ENCODE results near the gene FILIP1L.

FILIP1L gene

DNA sequence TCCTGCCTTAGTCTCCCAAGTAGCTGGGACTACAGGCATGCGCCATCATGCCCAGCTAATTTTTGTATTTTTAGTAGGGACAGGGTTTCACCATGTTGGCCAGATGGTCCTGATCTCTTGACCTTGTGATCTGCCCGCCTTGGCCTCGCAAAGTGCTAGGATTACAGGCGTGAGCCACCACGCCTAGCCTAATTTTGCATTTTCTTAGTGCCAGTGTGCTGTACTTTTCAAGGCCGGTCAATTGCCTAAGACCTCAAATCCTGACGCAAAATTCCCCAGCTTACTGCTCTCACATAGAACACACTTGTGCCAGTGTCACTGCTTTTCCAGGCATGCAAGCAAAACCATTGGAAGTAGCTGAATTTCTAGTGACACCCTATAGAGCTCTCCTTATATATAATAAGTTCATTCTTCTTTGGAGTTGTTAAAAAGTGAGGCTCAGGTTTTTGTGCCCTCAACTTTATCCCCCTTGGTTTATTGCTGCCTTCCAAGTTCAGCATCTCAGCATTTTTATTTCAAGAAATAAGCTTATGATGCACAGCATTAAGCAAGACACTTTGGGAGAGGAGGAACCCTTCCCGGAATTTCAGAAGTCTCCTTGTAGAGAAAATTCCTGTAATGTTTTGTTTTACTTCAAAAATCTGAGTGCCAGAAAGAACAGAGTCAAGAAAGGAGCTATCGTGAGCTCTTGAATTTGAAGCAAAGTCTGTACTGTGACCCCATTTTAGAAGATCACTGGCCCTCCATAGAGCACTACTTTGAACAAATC is 93.2 kb downstream of the FILIP1L start:
- Histone ChIP-seq H3K27ac (ENCODE audit: insufficient read depth in 1 of 2, low read depth in 1 of 2, low read length in 2 of 2, poor library complexity in 1 of 2, severe bottlenecking in 2 of 2) (no peak overlapping the region), H3K27me3 (replicated peaks in 2 of 5; ENCODE audit: control insufficient read depth in 4 of 5, insufficient read depth in 5 of 5, low read length in 4 of 5) (no peaks in the 10 kb centered on the region), H3K4me3 (ENCODE audit: control insufficient read depth in 1 of 7, extremely low read depth in 1 of 7, insufficient read depth in 4 of 7, low read depth in 2 of 7, low read length in 6 of 7) (no peak overlapping the region), H3K4me1 (ENCODE audit: control extremely low read depth in 1 of 4, control insufficient read depth in 4 of 4, insufficient read depth in 4 of 4, low read length in 3 of 4) (no peaks in the 10 kb centered on the region), H3K36me3 (ENCODE audit: control insufficient read depth in 4 of 4, insufficient read depth in 4 of 4, low read length in 3 of 4) (no peaks in the 10 kb centered on the region), H3K9me3 (ENCODE audit: control extremely low read depth in 1 of 5, control insufficient read depth in 4 of 5, insufficient read depth in 2 of 5, low read depth in 1 of 5, low read length in 4 of 5) (no peaks in the 10 kb centered on the region)
- POLR2A ChIA-PET: interaction anchor here (0.6 to 0.7 kb wide), 2 partner anchors 14 to 149 kb away, joined by 3 to 4 read pairs; no protein-coding TSS in a partner anchor
- DNase-seq: no peak
- CTCF ChIA-PET: interaction anchor here (0.6 to 1.7 kb wide), 5 partner anchors 12 to 177 kb away, joined by 3 to 5 read pairs (median 3); no protein-coding TSS in a partner anchor
- WGBS (ENCODE audit: insufficient coverage): 96% methylated on average over 6 of the region's 9 CpGs

DNA sequence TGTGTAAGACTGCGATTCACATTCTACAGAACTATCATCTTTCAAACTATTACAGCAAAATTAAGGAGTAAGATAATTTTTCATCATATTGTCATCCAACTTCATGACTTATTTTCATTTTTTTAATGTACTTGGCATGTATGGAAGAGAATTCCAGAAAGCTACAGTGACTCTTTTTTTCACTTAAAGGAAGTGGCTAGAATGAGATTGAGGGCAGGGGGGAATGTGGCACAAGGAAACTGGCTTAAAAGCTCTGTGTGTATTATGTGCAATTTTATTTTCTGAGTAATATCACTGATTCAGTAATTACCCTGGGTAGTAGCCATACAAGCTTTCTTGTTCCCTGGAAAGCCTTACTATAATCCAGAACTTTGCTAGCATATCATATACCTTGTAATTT is 94.6 kb downstream of the FILIP1L start:
- H3K4me1 ChIP-seq (ENCODE audit: control extremely low read depth in 1 of 4, control insufficient read depth in 4 of 4, insufficient read depth in 4 of 4, low read length in 3 of 4): no peaks in the 10 kb centered on the region
- H3K36me3 ChIP-seq (ENCODE audit: control insufficient read depth in 4 of 4, insufficient read depth in 4 of 4, low read length in 3 of 4): no peaks in the 10 kb centered on the region
- H3K9me3 ChIP-seq (ENCODE audit: control extremely low read depth in 1 of 5, control insufficient read depth in 4 of 5, insufficient read depth in 2 of 5, low read depth in 1 of 5, low read length in 4 of 5): no peaks in the 10 kb centered on the region
- no peak overlapping the region for H3K4me3 ChIP-seq (ENCODE audit: control insufficient read depth in 1 of 7, extremely low read depth in 1 of 7, insufficient read depth in 4 of 7, low read depth in 2 of 7, low read length in 6 of 7)
- no peak overlapping the region for H3K27ac ChIP-seq (ENCODE audit: insufficient read depth in 1 of 2, low read depth in 1 of 2, low read length in 2 of 2, poor library complexity in 1 of 2, severe bottlenecking in 2 of 2)
- no peak for DNase-seq
- ChIA-PET POLR2A (no interaction called here), CTCF (interaction anchor here (0.9 kb wide), 2 partner anchors 14 to 17 kb away, joined by 3 read pairs; no protein-coding TSS in a partner anchor)
- H3K27me3 ChIP-seq (replicated peaks in 2 of 5; ENCODE audit: control insufficient read depth in 4 of 5, insufficient read depth in 5 of 5, low read length in 4 of 5): no peaks in the 10 kb centered on the region
- no CpG with 5 or more reads among the region's 1 CpG for WGBS (ENCODE audit: insufficient coverage)

DNA sequence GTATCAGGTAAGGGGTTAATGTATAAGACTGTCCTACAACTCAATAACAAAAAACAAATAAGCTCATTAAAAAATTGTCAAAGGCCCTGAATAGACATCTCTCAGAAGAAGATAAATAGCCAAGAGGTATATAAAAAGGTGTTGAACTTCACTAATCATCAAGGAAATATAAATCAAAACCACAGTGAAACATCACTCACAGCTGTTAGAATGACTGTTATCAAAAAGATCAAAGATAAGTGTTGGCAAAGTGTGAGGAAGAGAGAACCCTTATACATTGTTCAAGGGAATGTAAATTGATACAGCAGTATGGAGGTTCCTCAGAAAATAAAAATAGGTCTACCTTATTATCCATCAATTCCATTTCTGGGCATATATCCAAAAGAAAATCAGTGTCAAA is 95.5 kb downstream of the FILIP1L start:
- ChIA-PET CTCF (no interaction called here), POLR2A (no interaction called here)
- H3K27me3 ChIP-seq (replicated peaks in 2 of 5; ENCODE audit: control insufficient read depth in 4 of 5, insufficient read depth in 5 of 5, low read length in 4 of 5): no peaks in the 10 kb centered on the region
- H3K4me1 ChIP-seq (ENCODE audit: control extremely low read depth in 1 of 4, control insufficient read depth in 4 of 4, insufficient read depth in 4 of 4, low read length in 3 of 4): no peaks in the 10 kb centered on the region
- no peaks in the 10 kb centered on the region for H3K36me3 ChIP-seq (ENCODE audit: control insufficient read depth in 4 of 4, insufficient read depth in 4 of 4, low read length in 3 of 4)
- no peaks in the 10 kb centered on the region for H3K9me3 ChIP-seq (ENCODE audit: control extremely low read depth in 1 of 5, control insufficient read depth in 4 of 5, insufficient read depth in 2 of 5, low read depth in 1 of 5, low read length in 4 of 5)
- no peak overlapping the region for H3K4me3 ChIP-seq (ENCODE audit: control insufficient read depth in 1 of 7, extremely low read depth in 1 of 7, insufficient read depth in 4 of 7, low read depth in 2 of 7, low read length in 6 of 7)
- no peak overlapping the region for H3K27ac ChIP-seq (ENCODE audit: insufficient read depth in 1 of 2, low read depth in 1 of 2, low read length in 2 of 2, poor library complexity in 1 of 2, severe bottlenecking in 2 of 2)
- no peak for DNase-seq

DNA sequence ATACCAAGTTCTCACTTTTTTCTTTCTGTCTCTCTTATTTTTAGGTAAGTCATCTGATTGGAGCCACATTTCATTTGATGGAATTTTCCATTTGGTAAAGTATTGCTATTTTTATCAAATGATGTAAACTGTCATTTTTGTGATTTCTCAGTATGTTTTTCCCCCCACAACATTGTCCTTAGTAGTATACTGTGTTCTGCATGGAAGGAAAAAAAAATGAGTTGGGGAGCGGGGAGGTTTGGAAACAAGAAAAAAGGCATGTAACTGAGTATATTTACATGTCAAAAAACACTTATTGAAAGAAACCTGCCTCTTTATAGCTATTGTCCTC is 104.2 kb downstream of the FILIP1L start:
- no CpG with 5 or more reads among the region's 1 CpG for WGBS (ENCODE audit: insufficient coverage)
- ChIA-PET CTCF (interaction anchor here (0.7 kb wide), 1 partner anchor 19 kb away, joined by 5 read pairs; no protein-coding TSS in a partner anchor), POLR2A (no interaction called here)
- H3K27ac ChIP-seq (ENCODE audit: insufficient read depth in 1 of 2, low read depth in 1 of 2, low read length in 2 of 2, poor library complexity in 1 of 2, severe bottlenecking in 2 of 2): no peak overlapping the region
- H3K36me3 ChIP-seq (ENCODE audit: control insufficient read depth in 4 of 4, insufficient read depth in 4 of 4, low read length in 3 of 4): peaks cover 0 to 4% (median under 1%) of the 10 kb centered on the region in 4 experiments
- no peaks in the 10 kb centered on the region for H3K27me3 ChIP-seq (replicated peaks in 2 of 5; ENCODE audit: control insufficient read depth in 4 of 5, insufficient read depth in 5 of 5, low read length in 4 of 5)
- no peaks in the 10 kb centered on the region for H3K9me3 ChIP-seq (ENCODE audit: control extremely low read depth in 1 of 5, control insufficient read depth in 4 of 5, insufficient read depth in 2 of 5, low read depth in 1 of 5, low read length in 4 of 5)
- DNase-seq: no peak
- H3K4me1 ChIP-seq (ENCODE audit: control extremely low read depth in 1 of 4, control insufficient read depth in 4 of 4, insufficient read depth in 4 of 4, low read length in 3 of 4): no peaks in the 10 kb centered on the region
- no peak overlapping the region for H3K4me3 ChIP-seq (ENCODE audit: control insufficient read depth in 1 of 7, extremely low read depth in 1 of 7, insufficient read depth in 4 of 7, low read depth in 2 of 7, low read length in 6 of 7)

DNA sequence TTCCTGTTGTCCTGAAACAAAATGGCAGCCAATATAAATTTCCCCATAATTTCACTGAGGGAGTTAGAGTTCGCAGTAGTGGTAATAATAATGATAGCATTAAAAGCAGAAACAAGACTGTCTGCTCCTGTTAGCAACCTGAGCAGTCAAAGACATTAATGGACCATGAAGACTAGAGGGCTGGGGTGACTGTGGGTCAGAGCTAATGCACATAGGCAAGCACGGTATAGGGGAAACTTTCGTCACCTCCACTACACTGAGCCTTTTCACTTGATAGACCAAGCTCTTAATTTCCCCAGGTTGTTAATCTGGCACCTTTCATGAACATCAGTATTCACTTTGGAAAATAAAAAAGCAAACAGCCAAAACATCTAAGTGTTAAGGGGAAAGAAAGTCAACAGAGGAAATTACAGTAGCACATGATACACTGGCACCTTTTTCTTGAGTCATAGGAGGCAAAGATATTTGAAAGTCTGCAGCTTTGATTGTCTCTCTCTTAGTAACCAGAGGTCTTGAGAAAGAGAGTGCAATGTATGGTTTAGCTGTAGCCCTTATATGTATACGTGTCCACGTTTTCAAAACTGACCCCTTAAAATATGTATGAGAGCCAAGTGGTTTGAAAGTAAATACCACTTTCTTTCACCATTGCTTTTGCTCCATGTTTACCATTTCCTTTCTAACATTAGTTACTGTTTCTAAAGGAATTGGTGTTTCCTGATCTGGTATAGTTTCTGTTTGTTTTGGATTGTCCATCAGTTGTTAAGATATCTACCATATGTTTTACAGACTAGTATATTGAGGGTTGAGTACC is 104.8 kb downstream of the FILIP1L start:
- Histone ChIP-seq H3K4me3 (ENCODE audit: control insufficient read depth in 1 of 7, extremely low read depth in 1 of 7, insufficient read depth in 4 of 7, low read depth in 2 of 7, low read length in 6 of 7) (no peak overlapping the region), H3K27ac (ENCODE audit: insufficient read depth in 1 of 2, low read depth in 1 of 2, low read length in 2 of 2, poor library complexity in 1 of 2, severe bottlenecking in 2 of 2) (no peak overlapping the region), H3K9me3 (ENCODE audit: control extremely low read depth in 1 of 5, control insufficient read depth in 4 of 5, insufficient read depth in 2 of 5, low read depth in 1 of 5, low read length in 4 of 5) (no peaks in the 10 kb centered on the region), H3K27me3 (replicated peaks in 2 of 5; ENCODE audit: control insufficient read depth in 4 of 5, insufficient read depth in 5 of 5, low read length in 4 of 5) (no peaks in the 10 kb centered on the region), H3K36me3 (ENCODE audit: control insufficient read depth in 4 of 4, insufficient read depth in 4 of 4, low read length in 3 of 4) (peaks cover 0 to 4% (median under 1%) of the 10 kb centered on the region in 4 experiments), H3K4me1 (ENCODE audit: control extremely low read depth in 1 of 4, control insufficient read depth in 4 of 4, insufficient read depth in 4 of 4, low read length in 3 of 4) (no peaks in the 10 kb centered on the region)
- DNase-seq: no peak
- WGBS (ENCODE audit: insufficient coverage): 80% methylated on average over 5 of the region's 5 CpGs
- POLR2A ChIA-PET: no interaction called here
- CTCF ChIA-PET: no interaction called here

DNA sequence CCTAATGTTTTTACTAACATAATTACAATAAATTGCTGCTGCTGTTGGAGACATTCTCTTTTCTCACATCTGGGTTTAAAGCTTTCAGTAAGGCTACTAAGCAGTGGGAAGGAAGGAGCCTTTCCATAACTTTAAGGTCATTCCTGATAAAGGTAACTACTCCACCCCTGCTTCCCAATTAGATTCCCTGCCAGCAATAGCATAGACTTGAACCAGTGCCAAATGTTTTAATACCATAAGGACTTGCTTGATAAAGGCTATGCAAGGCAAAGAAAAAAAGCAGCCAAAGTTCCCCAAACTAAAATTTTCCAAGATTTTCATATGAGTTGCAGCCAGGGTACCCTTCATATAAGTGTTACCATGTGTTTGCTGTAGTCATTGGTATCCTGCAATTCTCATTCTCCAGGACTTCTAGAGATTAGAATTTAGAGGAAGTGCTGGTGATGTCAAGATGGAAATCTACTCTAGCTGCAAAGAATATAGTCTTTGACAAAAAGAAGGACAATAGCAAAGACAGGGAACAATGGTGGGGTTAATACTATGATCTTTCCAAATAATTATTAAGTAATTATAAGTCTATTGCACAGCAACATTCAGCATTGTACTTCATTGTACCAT is 106.1 kb downstream of the FILIP1L start:
- ChIA-PET POLR2A (no interaction called here), CTCF (no interaction called here)
- no peak overlapping the region for H3K27ac ChIP-seq (ENCODE audit: insufficient read depth in 1 of 2, low read depth in 1 of 2, low read length in 2 of 2, poor library complexity in 1 of 2, severe bottlenecking in 2 of 2)
- H3K4me1 ChIP-seq (ENCODE audit: control extremely low read depth in 1 of 4, control insufficient read depth in 4 of 4, insufficient read depth in 4 of 4, low read length in 3 of 4): no peaks in the 10 kb centered on the region
- no peaks in the 10 kb centered on the region for H3K9me3 ChIP-seq (ENCODE audit: control extremely low read depth in 1 of 5, control insufficient read depth in 4 of 5, insufficient read depth in 2 of 5, low read depth in 1 of 5, low read length in 4 of 5)
- no peak for DNase-seq
- no peaks in the 10 kb centered on the region for H3K27me3 ChIP-seq (replicated peaks in 2 of 5; ENCODE audit: control insufficient read depth in 4 of 5, insufficient read depth in 5 of 5, low read length in 4 of 5)
- peaks cover 0 to 4% (median under 1%) of the 10 kb centered on the region in 4 experiments for H3K36me3 ChIP-seq (ENCODE audit: control insufficient read depth in 4 of 4, insufficient read depth in 4 of 4, low read length in 3 of 4)
- H3K4me3 ChIP-seq (ENCODE audit: control insufficient read depth in 1 of 7, extremely low read depth in 1 of 7, insufficient read depth in 4 of 7, low read depth in 2 of 7, low read length in 6 of 7): no peak overlapping the region

DNA sequence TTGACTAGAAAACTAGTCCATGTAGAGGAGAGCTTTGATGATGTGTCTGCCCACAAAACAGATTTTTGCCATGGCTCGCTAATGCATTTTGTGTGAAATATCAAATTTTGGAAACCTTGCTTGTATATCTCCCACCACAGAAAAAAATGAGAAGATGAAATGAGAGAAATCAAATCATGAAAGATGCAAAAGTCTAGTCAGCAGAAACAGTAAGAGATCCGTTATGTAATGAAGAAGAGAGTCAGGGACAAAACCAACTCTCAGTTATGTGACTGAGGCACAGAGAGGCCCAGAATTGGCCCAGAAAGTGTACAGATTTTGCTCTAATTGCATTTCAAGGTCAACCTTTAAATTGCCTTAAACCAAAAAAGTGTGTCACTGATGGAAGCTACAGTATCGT is 107.0 kb downstream of the FILIP1L start:
- H3K27me3 ChIP-seq (replicated peaks in 2 of 5; ENCODE audit: control insufficient read depth in 4 of 5, insufficient read depth in 5 of 5, low read length in 4 of 5): no peaks in the 10 kb centered on the region
- DNase-seq: no peak
- ChIA-PET POLR2A (no interaction called here), CTCF (no interaction called here)
- no peak overlapping the region for H3K4me3 ChIP-seq (ENCODE audit: control insufficient read depth in 1 of 7, extremely low read depth in 1 of 7, insufficient read depth in 4 of 7, low read depth in 2 of 7, low read length in 6 of 7)
- H3K4me1 ChIP-seq (ENCODE audit: control extremely low read depth in 1 of 4, control insufficient read depth in 4 of 4, insufficient read depth in 4 of 4, low read length in 3 of 4): no peaks in the 10 kb centered on the region
- peaks cover 0 to 4% (median 0%) of the 10 kb centered on the region in 4 experiments for H3K36me3 ChIP-seq (ENCODE audit: control insufficient read depth in 4 of 4, insufficient read depth in 4 of 4, low read length in 3 of 4)
- WGBS (ENCODE audit: insufficient coverage): 100% methylated on average over 1 of the region's 3 CpGs
- H3K27ac ChIP-seq (ENCODE audit: insufficient read depth in 1 of 2, low read depth in 1 of 2, low read length in 2 of 2, poor library complexity in 1 of 2, severe bottlenecking in 2 of 2): no peak overlapping the region
- H3K9me3 ChIP-seq (ENCODE audit: control extremely low read depth in 1 of 5, control insufficient read depth in 4 of 5, insufficient read depth in 2 of 5, low read depth in 1 of 5, low read length in 4 of 5): no peaks in the 10 kb centered on the region

Measured in common myeloid progenitor, CD34-positive (primary cell).